ENCODE measurements around the gene ADSS1. TPM values are rescaled to one million over a fixed set of nuclear protein-coding genes. Genes with fewer than 3 reads are reported as not detected.

Gene ADSS1
- total RNA-seq, 3 donors from 2014 or later: 6.9 to 13.0 (median 7.3) TPM

GRCh38 chr14:104729835-104730181, 5.8 kb downstream of the ADSS1 start:
- Histone ChIP-seq H3K4me1 (peaks cover 3 to 5% of the 10 kb centered on the region in 2 donors), H3K36me3 (no peaks in the 10 kb centered on the region), H3K9me3 (no peaks in the 10 kb centered on the region), H3K4me3 (no peak overlapping the region), H3K27me3 (no peaks in the 10 kb centered on the region), H3K27ac (no peak overlapping the region)
- no peak for DNase-seq (ENCODE audit: low spot score in 2 of 2)
- intact Hi-C loops (cut with DNase I; ENCODE audit: low total_unique reads): no loop called here
- no peak for TF ChIP-seq POLR2AphosphoS5 (IDR thresholded peaks at IDR 0.05)
- TF ChIP-seq CTCF (IDR thresholded peaks at IDR 0.05): no peak
- TF ChIP-seq POLR2A (IDR thresholded peaks at IDR 0.05): no peak

DNA sequence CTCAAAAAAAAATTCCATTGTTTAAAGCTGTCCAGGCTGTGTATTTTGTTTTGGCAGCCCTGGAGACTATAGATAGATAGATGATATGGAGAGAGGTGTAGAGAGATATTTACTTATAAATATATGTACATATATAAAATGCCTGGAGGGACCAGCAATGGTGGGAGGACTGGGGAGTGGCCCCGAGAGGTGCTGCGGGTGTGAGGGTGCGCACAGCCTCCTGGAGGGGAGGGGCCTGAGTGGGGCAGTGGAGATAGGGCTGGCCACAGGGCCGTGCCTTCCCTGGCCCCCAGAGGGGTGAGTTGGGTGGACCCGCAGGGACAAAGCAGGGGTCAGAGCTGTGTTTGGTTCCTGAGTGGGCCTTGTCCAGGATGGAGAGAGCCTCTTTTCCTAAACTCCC, 6.5 kb downstream of the ADSS1 start:
- H3K9me3 ChIP-seq: no peaks in the 10 kb centered on the region
- no peak overlapping the region for H3K27ac ChIP-seq
- no peak overlapping the region for H3K4me3 ChIP-seq
- no peak for DNase-seq (ENCODE audit: low spot score in 2 of 2)
- no peaks in the 10 kb centered on the region for H3K4me1 ChIP-seq
- intact Hi-C loops (cut with DNase I; ENCODE audit: low total_unique reads): no loop called here
- H3K36me3 ChIP-seq: no peaks in the 10 kb centered on the region
- TF ChIP-seq CTCF (IDR thresholded peaks at IDR 0.05) (no peak), POLR2A (IDR thresholded peaks at IDR 0.05) (no peak), POLR2AphosphoS5 (IDR thresholded peaks at IDR 0.05) (no peak)
- no peaks in the 10 kb centered on the region for H3K27me3 ChIP-seq

DNA sequence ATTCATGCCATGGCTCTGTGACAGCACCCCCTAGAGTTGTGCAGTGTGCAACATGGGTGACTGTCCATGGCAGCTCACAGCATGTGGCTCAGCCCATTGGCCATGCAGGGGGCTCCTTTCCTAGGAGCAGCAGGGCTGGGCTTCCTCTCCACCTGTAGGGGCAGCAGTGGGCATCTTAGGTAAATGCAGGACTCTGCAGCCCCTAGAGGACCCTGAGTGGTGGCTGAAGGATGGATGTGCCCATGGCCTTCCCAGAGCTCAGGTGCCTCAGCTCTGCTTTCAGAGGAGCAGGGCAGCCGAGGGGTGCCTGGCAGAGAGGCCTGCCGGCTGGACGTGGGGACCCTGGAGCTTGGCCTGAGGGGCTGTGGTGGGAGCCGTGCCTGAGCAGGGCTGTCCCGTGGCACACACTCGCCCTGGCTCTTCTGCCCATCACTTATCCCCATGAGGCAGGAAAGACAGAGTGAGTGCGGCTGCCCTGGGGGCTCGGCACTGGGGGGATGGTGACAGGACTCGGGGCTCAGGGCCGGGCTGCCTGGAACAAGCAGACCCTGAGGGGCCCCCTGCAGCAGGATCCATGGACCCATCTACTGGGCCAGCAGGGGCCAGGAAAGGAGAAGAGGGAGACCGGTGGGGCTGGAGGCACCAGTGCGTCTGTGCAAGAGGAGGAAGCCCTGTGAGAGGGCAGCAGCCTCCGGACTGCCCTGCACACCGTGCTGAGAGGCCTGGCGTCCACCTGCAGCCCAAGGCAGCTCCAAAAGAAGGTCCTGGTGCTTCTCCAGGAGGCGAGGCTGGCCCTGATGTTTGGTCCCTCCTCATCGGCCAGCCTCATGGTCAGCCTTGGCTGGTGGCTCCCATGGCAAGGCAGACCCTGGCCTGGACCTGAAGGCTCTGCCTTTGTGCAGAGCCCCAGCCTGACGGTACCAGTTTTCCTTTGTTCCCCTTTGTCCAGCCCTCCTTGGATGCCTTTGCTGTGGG, 7.6 kb downstream of the ADSS1 start:
- no peak for TF ChIP-seq POLR2A (IDR thresholded peaks at IDR 0.05)
- no peak for TF ChIP-seq CTCF (IDR thresholded peaks at IDR 0.05)
- TF ChIP-seq POLR2AphosphoS5 (IDR thresholded peaks at IDR 0.05): no peak
- Histone ChIP-seq H3K4me3 (no peak overlapping the region), H3K27ac (no peak overlapping the region), H3K27me3 (no peaks in the 10 kb centered on the region), H3K4me1 (no peaks in the 10 kb centered on the region), H3K36me3 (no peaks in the 10 kb centered on the region), H3K9me3 (no peaks in the 10 kb centered on the region)
- intact Hi-C loops (cut with DNase I; ENCODE audit: low total_unique reads): no loop called here
- DNase-seq (ENCODE audit: low spot score in 2 of 2): no peak

GRCh38 chr14:104732355-104732804, 8.4 kb downstream of the ADSS1 start:
- DNase-seq (ENCODE audit: low spot score in 2 of 2): no peak
- H3K4me3 ChIP-seq: no peak overlapping the region
- no peaks in the 10 kb centered on the region for H3K36me3 ChIP-seq
- H3K27me3 ChIP-seq: no peaks in the 10 kb centered on the region
- no peaks in the 10 kb centered on the region for H3K4me1 ChIP-seq
- H3K9me3 ChIP-seq: no peaks in the 10 kb centered on the region
- TF ChIP-seq CTCF (IDR thresholded peaks at IDR 0.05): no peak
- no peak for TF ChIP-seq POLR2A (IDR thresholded peaks at IDR 0.05)
- no peak for TF ChIP-seq POLR2AphosphoS5 (IDR thresholded peaks at IDR 0.05)
- intact Hi-C loops (cut with DNase I; ENCODE audit: low total_unique reads): no loop called here
- no peak overlapping the region for H3K27ac ChIP-seq

DNA sequence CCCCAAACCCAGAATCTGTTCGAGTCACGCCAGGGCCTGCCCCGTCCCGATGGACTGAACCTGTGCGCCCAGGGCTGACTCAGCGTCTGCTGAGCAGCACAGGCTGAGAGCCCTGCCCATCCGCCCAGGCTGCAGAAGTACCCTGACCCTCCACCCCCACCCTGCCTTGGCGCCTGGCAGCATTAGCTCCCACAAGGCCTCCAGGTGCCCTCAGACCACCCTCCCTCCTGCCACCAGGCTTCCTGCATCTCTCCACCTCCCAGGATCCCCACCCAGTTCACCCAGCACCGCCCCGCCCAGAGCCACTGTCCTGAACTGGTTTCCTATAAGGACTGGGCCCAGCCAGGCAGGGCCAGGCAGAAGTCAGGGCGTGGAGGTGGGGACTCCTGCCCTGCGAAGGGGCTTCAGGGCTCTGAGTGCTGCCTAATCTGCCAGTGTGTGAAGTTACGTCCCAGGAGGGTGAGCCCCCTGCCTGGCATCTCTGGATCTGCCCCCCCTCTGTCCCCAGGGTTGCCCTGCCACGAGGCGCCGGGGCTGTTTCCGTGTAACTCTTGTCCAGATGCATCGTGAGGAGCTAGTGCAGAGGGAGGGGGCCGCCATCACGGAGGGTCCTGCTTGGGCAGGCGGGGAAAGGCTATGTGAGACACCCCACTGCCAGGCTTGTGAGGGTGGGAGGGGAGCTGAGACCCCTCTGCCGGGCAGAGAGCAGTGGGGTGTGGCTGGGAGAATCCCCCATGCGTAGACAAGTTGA, 9.1 kb downstream of the ADSS1 start:
- no peaks in the 10 kb centered on the region for H3K4me1 ChIP-seq
- H3K27ac ChIP-seq: no peak overlapping the region
- H3K36me3 ChIP-seq: no peaks in the 10 kb centered on the region
- H3K4me3 ChIP-seq: no peak overlapping the region
- H3K9me3 ChIP-seq: no peaks in the 10 kb centered on the region
- intact Hi-C loops (cut with DNase I; ENCODE audit: low total_unique reads): no loop called here
- H3K27me3 ChIP-seq: no peaks in the 10 kb centered on the region
- no peak for TF ChIP-seq CTCF (IDR thresholded peaks at IDR 0.05)
- no peak for TF ChIP-seq POLR2A (IDR thresholded peaks at IDR 0.05)
- no peak for TF ChIP-seq POLR2AphosphoS5 (IDR thresholded peaks at IDR 0.05)
- DNase-seq (ENCODE audit: low spot score in 2 of 2): no peak
